Central memory CD4-positive, alpha-beta T cell (primary cell): ENCODE data around the gene GGA2.
"Not testable (repeated sequence)": the region's sequence is repeated elsewhere in the genome, so short reads cannot be mapped to it uniquely, and the experiment has no call there.

Source experiments
- DNase-seq: peaks from one replicate; pipeline ENCODE4 v3.0.0; 2022

The GGA2 gene

DNA sequence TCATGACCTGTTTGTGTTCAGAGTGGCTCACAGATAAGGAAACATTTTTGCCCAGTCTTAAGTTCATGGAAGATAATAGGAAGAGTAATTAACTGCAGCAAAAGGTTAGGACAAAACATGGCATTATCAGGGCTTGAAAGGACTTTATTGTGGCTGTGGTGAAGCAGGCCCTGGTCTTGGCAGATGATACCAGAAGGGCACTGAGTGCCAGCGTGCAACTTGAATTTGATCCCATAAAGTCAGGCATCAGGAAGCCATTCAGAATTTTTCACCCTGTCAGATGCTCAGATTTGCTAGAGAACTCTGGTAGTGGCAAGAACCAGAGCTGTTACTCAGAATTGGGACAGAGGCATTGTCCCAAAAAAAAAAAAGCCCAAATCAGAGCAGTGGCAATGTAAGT is 46.1 kb downstream of the GGA2 start:
- no peak for DNase-seq

DNA sequence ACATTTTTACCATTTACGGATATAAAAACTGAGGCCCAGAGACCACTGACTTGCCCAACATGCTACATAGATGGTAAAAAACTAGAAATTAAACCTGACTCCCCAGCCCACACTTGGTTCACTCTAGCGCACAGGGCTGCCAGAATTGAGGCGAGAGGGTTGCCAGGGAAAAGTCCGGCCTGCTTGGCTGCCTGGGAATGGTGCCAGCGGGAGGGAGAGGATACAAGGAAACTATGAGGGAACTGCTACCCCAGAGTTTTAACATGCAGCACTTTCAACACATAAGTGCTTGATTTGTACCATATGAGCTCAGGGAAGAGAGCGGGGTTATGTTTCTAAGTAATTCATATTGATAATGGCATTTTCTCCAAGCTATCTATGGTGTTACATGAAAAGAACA is 47.3 kb downstream of the GGA2 start:
- not testable (repeated sequence) for DNase-seq

DNA sequence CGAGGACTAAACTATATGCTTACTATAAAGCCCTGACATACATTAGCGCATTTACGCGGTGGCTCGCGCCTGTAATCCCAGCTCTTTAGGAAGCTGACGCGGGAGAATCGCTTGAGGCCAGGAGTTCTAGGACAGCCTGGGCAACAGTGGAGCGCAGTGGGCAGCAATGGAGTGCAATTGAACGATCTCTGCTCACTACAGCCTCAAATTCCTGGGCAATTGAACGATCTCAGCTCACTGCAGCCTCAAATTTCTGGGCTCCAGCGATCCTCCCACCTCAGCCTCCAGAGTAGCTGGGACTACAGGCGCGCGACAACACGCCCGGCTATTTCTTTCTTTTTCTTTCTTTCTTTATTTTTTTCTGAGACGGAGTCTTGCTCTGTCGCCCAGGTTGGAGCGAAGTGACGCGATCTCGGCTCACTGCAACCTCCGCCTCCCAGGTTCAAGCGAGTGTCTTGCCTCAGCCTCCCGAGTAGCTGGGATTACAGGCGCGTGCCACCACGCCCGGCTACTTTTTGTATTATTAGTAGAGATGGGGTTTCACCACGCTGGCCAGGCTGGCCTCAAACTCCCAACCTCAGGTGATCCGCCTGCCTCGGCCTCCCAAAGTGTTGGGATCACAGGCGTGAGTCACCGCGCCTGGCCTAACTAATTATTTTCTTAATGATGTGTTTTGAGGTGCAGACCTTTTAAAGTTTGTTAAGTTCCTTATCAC is 56.8 kb downstream of the GGA2 start:
- DNase-seq: no peak

DNA sequence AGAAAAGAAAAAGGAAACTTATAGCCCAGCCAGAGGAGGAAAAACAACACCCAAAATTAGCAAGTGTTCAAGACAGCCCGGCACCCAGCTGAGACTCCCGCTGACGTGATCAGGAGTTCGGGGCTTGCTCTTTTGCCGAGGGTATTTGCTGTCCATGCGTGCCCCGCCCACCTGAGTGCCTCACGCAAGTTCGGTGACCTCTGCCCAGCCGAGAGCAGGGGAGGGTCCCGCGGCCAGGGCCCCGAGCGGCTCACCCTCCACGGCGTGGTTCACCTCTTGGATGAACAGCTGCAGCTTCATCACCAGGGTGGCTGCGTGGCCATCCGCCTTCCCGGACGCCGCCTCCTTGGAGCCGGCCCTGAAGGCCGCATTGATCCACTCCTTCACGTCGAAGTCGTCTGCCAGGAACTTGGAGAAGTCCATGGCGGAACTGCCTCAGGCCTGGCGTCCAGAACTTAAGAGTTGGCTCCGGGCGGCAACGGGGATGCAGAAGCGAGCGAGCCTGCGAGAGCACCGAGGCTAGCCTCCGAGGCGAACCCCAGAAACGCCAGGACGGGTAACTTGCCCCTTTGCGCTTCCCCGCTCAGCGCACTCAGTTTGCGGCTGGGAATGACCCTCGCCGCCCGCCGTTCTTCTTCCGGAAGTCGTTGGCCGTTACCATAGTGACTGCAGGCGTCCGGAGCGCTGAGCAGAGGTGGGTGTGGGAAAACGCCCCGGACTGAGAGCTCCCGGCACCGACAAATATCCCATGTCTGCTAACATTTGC is 57.5 kb downstream of the GGA2 start, which contains the start of gene COG7:
TSS of gene COG7 (minus strand) at position 618 of the 766 bp plus-strand sequence. CDS start at position 423, 195 bp downstream.
- DNase-seq: peak; percentile 81

DNA sequence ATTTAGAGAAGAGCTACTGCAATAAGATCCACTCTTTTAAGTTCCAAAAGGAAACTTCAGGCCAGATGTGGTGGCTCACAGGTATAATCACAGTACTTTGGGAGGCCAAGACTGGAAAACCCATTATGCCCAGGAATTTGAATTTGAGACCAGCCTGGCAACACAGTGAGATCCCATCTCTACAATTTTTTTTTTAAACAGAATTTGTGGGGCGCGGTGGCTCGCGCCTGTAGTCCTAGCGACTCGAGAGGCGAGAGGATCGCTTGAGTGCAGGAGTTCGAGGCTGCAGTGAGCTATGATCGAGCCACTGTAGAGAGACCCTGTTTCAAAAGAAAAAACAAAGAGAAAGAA is 58.1 kb downstream of the GGA2 start:
- DNase-seq: no peak

DNA sequence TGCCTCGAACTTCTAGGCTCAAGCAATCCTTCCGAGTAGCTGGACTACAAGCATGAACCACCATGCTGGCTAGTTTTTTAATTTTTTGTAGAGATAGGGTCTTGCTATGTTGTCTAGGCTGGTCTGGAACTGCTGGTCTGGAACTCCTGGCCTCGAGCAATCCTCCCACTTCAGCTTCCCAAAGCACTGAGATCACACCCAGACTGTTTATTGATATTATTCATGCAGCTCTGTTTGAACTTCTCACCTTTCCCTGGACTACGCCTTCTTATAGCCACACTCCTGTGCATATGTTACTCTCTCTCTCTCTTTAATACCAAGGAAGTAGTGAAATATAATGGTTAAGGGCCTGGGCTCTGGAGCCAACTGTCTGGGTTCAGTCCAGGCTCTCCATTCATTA is 61.9 kb downstream of the GGA2 start:
- no peak for DNase-seq

DNA sequence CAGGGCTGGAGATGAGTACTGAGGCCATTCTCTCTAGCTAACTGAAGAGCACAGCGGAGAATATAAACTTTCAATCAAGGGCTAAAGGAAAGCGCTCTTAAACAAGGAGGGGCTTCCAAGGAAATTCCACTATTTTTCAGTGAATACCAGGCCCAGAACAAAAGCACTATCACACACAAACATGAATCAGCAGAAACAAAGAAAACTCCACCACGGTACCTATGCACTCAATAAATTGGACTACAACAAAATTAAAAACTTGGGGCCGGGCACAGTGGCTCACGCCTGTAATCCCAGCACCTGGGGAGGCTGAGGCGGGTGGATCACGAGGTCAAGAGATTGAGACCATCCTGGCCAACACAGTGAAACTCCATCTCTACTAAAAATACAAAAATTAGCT is 72.8 kb downstream of the GGA2 start:
- DNase-seq: not testable (repeated sequence)

DNA sequence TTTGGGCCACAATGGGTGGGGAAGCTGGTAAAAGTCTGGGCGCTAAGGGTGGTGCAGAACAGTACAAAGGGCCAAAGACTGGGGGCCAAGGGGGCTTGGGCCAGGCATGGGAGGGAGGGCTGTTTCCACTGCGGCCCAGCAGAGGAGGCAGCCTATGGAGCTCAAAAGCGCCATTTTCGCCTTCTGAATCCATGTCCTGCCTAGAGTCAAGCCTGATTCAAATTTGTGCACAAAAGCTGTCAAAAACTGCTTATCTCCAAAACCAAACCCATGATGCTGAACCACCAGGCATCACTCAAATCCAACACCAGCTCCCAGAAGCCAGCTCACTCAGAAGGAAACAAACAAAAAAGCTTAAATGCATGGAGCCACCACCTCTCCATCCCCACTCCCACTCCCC is 73.3 kb downstream of the GGA2 start:
- no peak for DNase-seq

DNA sequence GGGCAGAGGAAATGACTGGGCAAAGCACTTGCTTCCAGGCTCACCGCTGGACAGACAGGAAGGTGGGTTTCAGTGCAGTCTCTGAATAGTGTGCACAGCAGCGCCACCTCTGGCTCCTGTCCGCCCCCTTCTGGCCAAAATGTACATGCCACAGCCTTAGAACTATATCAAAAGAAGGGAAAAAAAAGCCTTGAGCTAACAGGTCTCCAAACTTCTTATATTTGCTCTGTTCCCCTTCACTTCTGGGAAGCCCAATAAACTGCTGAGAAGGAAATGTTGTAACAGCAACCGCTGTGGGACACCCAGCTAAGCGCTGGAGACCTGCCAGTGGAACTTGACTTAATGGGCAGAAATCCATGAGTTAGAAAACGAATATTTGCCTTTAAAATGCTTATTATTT is 74.8 kb downstream of the GGA2 start:
- peak; percentile 43 for DNase-seq

DNA sequence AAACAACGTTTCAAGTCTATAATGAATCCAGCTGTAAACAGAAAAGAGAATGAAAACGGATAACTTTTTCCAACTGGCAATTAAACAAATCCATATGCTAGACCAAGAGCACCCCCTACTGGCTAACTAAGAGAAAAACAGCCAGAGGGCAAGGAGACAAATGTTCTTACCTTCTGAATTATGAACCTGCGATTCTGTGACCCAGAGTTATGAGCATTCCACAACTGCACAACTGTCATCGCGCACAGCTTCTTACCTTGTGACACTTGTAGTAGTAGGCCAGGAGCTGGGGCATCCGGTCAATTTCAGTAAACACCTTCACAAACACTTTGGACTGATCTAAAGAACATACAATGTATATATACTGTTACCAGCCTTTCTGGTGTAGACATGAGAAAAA is 75.9 kb downstream of the GGA2 start:
- peak; percentile 55 for DNase-seq

DNA sequence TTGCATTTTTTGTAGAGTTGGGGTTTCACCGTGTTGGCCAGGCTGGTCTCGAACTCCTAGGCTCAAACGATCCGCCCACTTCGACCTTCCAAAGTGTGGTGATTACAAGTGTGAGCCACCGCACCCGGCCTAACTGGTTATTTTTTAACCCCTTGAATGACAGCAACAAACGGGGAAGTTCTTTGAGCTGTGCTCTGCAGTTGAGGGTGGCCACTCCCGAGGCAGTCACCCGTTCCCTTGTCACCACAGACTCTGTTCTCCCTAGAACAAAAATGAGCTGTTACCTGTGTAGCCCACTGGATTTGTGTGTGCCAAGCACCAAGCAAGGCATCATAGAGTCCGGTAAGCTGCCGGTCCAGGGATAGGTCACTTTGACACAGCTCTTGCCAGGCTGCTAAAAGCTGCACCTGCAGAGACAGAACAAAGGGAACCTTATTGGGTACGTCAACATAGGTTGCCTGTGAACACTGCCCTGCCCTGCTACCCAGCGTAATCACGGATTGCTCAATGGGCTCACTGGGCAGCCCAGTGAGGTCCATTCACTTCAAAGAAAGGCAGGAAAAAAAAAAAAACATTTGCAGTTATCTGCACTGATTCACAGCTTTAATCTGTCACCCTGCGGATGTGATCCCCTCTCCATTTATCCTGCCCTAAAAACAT is 76.9 kb downstream of the GGA2 start:
- no peak for DNase-seq

DNA sequence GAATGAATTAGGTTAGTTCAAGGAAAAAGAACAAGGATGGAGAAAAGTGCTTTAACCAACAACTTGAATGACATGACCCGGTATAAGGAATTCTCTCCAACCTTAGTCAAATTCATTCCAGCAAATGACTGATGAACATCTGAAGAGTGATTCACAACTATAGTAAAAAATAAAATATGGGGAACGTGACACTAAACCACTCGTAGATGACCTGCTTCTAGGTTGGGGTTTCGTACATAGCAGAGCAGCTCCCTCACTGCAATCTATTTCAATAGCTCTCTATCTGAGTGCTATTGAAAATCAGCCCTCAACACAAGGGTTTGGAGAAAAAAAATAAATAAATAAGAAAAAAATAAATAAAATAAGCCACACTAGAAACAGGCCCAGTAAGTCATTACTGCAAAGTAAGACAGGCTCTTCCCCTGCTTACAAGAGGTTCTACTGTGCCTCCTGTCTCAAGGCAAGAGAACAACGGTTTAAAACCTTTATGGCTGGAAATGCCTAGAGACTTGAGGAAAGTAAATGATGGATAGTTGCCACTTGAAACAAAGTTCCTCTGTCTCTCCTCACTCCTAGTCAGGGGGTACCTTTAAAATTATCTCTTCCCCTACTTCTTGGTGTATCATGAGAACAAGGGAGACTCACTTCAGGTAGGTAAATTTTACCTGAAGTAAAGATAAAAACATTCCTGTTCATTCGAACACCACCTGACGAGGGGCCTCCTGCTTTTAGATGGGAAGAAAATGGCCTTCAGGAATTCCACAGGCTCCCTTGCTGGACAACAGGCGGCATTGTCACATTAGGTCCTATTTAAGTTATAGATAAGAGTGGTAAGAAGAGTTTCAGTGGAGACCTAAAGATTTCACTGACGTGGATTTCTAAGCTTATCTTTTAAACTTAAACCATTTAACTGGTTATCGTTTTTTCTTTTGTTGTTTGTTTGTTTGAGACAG is 77.8 kb downstream of the GGA2 start:
- no peak for DNase-seq

DNA sequence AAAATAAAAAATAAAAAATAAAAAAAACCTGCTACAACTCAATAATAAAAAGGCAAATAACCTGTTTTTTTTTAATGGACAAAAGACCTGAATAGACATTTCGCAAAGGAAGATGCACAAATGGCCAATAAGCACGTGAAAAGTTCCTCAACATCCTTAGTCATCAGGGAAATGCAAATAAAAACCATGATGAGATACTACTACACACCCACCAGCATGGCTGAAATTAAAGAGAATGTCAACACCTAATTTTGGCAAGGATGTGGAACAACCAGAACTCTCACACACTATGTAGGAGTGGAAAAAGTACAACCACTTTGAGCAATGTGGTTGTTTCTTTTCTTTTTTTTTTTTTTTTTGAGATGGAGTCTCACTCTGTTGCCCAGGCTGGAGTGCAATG is 81.9 kb downstream of the GGA2 start:
- no peak for DNase-seq

DNA sequence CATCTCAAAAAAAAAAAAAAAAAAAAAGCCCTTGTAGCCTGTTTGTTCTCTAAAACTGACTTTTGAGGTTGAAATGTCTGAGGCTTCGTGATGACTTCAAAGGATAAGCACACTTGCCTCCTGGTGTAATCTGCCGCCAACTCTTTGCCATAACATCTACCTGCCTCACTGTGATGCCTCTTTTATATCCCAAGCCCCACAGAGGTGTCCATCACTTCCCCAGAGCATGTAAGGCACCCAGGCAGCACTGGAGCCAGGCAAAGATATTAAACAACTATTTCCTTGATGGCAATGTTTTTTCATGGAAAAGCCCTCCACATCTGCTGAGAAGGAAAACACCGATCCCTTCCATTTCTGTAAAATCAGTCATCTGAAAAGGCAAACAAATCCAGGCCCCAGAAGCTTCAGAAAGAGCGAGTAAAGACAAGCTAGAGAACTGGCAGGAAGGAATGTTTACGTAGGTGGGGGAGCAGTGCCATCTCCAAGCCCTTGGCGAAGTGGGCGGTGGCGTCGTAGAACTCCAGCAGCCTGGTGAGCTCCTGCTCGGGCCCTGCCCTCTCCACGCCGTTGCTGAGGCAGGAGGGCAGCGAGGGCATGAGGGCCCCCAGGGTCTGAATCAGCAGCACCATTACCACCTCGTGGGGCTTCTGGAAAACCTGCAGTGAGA is 85.9 kb downstream of the GGA2 start:
- no peak for DNase-seq

DNA sequence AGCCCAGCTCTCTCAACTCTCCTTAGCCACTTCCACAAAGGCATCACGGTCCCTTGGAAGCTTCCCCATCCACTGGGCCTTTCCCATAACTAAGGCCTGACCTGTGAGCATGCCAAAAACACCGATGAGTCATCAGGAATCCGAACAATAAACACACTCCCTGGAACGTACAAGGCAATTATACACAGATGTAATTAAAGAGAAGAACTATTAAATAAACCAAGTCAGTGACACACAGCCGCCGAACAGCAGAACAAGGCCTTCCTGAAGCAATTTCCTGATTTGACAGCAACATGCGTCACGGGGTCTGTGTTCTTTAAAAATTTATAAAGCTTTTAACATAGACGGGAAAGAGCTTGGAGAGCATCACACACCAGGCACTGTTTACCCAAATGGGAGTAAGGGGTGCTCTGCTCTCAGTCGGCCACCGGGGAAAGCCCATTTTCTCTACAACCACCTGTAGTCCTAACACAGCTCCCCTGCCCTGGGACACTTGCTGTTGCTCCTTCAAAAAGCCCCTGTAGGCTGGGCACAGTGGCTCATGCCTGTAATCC is 86.7 kb downstream of the GGA2 start:
- no peak for DNase-seq

DNA sequence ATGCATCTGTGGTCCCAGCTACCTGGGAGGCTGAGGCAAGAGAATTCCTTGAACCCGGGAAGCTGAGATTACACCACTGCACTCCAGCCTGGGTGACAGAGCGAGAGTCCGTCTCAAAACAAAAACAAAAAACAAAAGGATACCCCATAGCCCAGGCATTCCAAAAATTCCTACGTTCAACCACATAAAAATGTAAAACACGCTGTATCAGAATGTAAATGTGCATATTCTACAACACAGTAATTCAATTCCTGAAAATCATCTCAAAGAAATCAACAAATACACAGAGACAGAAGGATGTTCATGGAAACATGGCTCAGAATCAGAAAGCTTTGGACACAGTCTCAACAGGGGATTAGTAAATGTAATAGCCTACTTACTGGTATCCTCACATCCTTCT is 90.3 kb downstream of the GGA2 start:
- no peak for DNase-seq

DNA sequence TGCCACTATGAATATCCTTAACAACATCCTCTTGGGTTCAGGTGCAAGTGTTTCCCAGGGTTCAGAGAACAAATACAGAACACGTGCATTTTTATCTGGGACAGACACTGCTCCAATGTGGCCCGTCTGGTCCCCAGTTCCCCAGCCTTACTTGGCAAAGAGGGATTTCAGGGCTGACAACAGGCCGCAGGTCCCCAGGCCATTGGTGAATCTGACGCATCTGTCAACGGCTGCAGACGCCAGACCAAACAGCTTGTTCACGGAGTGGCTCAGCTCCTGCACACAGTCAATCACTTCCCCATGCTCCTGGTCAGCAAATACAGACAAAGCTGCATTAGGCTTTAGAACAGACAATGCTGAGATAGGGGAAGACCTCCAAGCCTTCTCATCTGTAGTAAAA is 93.5 kb downstream of the GGA2 start:
- no peak for DNase-seq

DNA sequence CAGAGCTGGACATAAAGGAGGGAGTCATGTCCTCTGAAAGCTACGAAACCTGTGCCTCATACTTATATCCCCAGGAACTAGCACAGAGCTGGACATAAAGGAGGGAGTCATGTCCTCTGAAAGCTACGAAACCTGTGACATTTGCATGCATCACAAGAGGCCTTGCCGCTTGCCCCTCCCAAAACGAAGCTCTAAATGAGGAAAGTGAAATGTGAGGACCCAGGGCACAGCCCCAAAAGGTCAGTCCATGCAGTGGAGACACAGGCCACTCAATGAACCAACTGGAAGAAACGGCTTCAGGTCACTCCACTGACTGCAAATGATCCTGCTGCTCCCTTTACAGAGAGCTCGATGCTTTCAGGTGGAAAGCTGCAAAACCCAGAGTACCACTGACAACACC is 95.6 kb downstream of the GGA2 start:
- no peak for DNase-seq
